Measurements from ENCODE around the gene MAGEL2.

The MAGEL2 gene

GRCh38 chr15:23594252-23594770 is 53.4 kb downstream of the MAGEL2 start:
- H3K4me2 ChIP-seq = no peak overlapping the region
- H3K9me3 ChIP-seq (replicated peaks in 1 of 11) = no peaks in the 10 kb centered on the region
- H3K9ac ChIP-seq = no peak overlapping the region
- no peaks in the 10 kb centered on the region for H3K27me3 ChIP-seq
- H3K27ac ChIP-seq = no peak overlapping the region
- TF ChIP-seq Cebpa-rat (IDR thresholded peaks at IDR 0.05) = no peak
- no peaks in the 10 kb centered on the region for H4K20me1 ChIP-seq
- H3K4me1 ChIP-seq = no peaks in the 10 kb centered on the region
- H3K36me3 ChIP-seq = no peaks in the 10 kb centered on the region
- no peak overlapping the region for H3K4me3 ChIP-seq

All from BLaER1 treated with 17β-estradiol and CSF1 and Interleukin-3, amounts not matched to agents 10 nM and 100 nM (cell line).